Lower leg skin (tissue), 3 donors: ENCODE data around the gene C1orf21.

ENCODE experiments used
- CTCF ChIP-seq, 3 donors: fragments of 450-650 bp; IDR thresholded peaks; one replicate each; pipeline ENCODE4 v1.5.1; 2016; ENCODE audit warnings: antibody characterized with exemption in 3 of 3, mild to moderate bottlenecking in 3 of 3, moderate library complexity in 2 of 3
- POLR2A ChIP-seq, 2 donors: fragments of 450-650 bp; IDR thresholded peaks; one replicate each; pipeline ENCODE4 v1.6.1; 2016 to 2017; ENCODE audit warnings: antibody characterized with exemption in 2 of 2, mild to moderate bottlenecking in 1 of 2, moderate library complexity in 1 of 2

GRCh38 chr1:184469396-184469795 lies 82.6 kb downstream of the C1orf21 start:
- TF ChIP-seq CTCF (IDR thresholded peaks at IDR 0.05), result no peak
- no peak for TF ChIP-seq POLR2A (IDR thresholded peaks at IDR 0.05)
